ENCODE data around the gene RFX2. TPM values are rescaled to one million over a fixed set of nuclear protein-coding genes. Genes with fewer than 3 reads are reported as not detected.

The RFX2 gene
- total and polyA plus RNA-seq, 10 of the 15 experiments (the other 5 are each of a cell fraction or from before 2014, with no cell fraction given): 3.2 to 9.8 (median 4.7) TPM

DNA sequence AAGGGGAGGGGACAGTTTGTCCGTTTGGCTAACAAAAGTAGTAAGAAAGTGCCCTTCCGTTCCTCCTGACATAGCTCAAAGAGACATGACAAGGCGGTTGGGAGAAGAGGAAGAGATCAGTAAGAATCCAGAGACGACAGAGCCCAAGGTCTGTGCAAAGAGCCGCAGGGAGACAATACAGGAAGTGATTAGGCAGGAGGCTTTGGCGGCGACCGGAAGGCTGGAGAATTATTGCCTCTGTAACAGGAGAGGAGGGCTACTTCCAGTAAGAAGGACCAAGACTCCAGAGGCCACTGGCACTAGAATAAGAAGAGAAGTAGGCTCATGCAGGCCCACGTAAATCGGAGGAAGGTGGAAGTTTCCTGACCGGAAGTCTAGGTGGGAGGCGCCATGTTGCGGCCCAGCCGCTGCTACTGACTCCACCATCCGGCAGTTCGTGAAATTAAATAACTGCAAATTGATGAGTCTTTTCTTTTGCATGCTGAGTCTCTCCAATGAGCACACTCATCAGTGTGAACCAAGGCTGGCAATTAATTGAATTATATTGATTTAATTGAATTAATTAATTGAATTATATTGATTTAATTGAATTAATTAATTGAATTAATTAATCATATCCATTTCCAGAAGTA is 9.9 kb downstream of the RFX2 start:
- H3K9ac ChIP-seq (ENCODE audit: control insufficient read depth, insufficient read depth, low read length): no peak overlapping the region
- in situ Hi-C loops (cut with MboI): no loop called here
- ChIA-PET CTCF (interaction anchor here (0.8 to 1.2 kb wide), 6 partner anchors 9 to 52 kb away, joined by 3 to 7 read pairs (median 4); no protein-coding TSS in a partner anchor), RAD21 (ENCODE audit: unreplicated experiment) (interaction anchor here (0.9 to 1.5 kb wide), 2 partner anchors 25 to 37 kb away, joined by 3 read pairs; no protein-coding TSS in a partner anchor), POLR2A (interaction anchor here (1.3 to 1.4 kb wide), 2 partner anchors 11 to 25 kb away, joined by 4 read pairs; no protein-coding TSS in a partner anchor), SMC1A (ENCODE audit: uncharacterized antibody, unreplicated experiment) (interaction anchor here (0.6 to 2.2 kb wide), 5 partner anchors 9 to 418 kb away, joined by 3 to 7 read pairs (median 4); no protein-coding TSS in a partner anchor)
- peak overlapping the region; percentile 72 for H3K4me2 ChIP-seq (ENCODE audit: control insufficient read depth, insufficient read depth)
- peak overlapping the region; percentile 98 for H2AFZ ChIP-seq (ENCODE audit: control insufficient read depth, low read depth, low read length)
- BruUV-seq (replicated peaks): no TSS peak
- WGBS (ENCODE audit: insufficient coverage, insufficient replicate concordance, low lambda C conversion rate, missing lambda C conversion rate): 37% methylated on average over 16 of the region's 16 CpGs
- 0 out of 2 replicates have a peak overlapping the region, but pooled peaks have one; percentile 26 for H3K4me3 ChIP-seq
- H3K27ac ChIP-seq (ENCODE audit: control insufficient read depth, insufficient read depth): no peak overlapping the region
- no peaks in the 10 kb centered on the region for H3K79me2 ChIP-seq (ENCODE audit: control insufficient read depth, insufficient read depth, low read length)
- FAIRE-seq (peak; percentile 93), DNase-seq (ENCODE audit: low read depth, low spot score) (no peak), ATAC-seq (peak; percentile 66)
- no peaks in the 10 kb centered on the region for H3K36me3 ChIP-seq (ENCODE audit: control insufficient read depth in 2 of 2, insufficient read depth in 2 of 2, low read length in 1 of 2)
- no peaks in the 10 kb centered on the region for H4K20me1 ChIP-seq (ENCODE audit: control insufficient read depth, insufficient read depth)
- H3K27me3 ChIP-seq (replicated peaks in 1 of 2; ENCODE audit: control insufficient read depth in 2 of 2, insufficient read depth in 2 of 2, low read length in 1 of 2): no peaks in the 10 kb centered on the region
- H3K4me1 ChIP-seq (ENCODE audit: control insufficient read depth, insufficient read depth, low read length): no peaks in the 10 kb centered on the region
- H3K9me3 ChIP-seq (replicated peaks; ENCODE audit: control insufficient read depth, insufficient read depth, low read length): peaks cover 5% of the 10 kb centered on the region; the same call in 2 of the 3 replicates
- intact Hi-C loops (cut with micrococcal nuclease; ENCODE audit: unreplicated experiment): no loop called here
- peak; percentile 78 for TF ChIP-seq MLLT1 (IDR thresholded peaks at IDR 0.05)
- 0 out of 2 replicates have a peak, but pooled peaks have one; percentile 53 for TF ChIP-seq TAF1 (IDR thresholded peaks at IDR 0.05; ENCODE audit: borderline replicate concordance, low read depth, low read length)
- peak; percentile 27; the same call in 1 of the 2 replicates for TF ChIP-seq SPI1 (IDR thresholded peaks at IDR 0.05; ENCODE audit: borderline replicate concordance, insufficient read depth, low read depth, low read length)
- TF ChIP-seq NBN (IDR thresholded peaks at IDR 0.05): no peak
- no peak for TF ChIP-seq DPF2 (IDR thresholded peaks at IDR 0.05)
- no peak for TF ChIP-seq FOS (IDR thresholded peaks at IDR 0.05; ENCODE audit: borderline replicate concordance, extremely low read depth, insufficient read length)
- no peak for TF ChIP-seq ZNF592 (IDR thresholded peaks at IDR 0.05)
- 0 out of 2 replicates have a peak, but pooled peaks have one; percentile 45 for TF ChIP-seq CBX5 (IDR thresholded peaks at IDR 0.05; ENCODE audit: low read depth)
- no peak for TF ChIP-seq STAT1 (conservative IDR thresholded peaks at IDR 0.05)
- no peak for TF ChIP-seq SIN3A (IDR thresholded peaks at IDR 0.05; ENCODE audit: low read depth, low read length)
- peak; percentile 77 for TF ChIP-seq GABPA (IDR thresholded peaks at IDR 0.05; ENCODE audit: low read depth)
- TF ChIP-seq RELA (IDR thresholded peaks at IDR 0.05; ENCODE audit: borderline replicate concordance, partially characterized antibody): no peak
- TF ChIP-seq YY1 (IDR thresholded peaks at IDR 0.05; ENCODE audit: low read depth, low read length): peak; percentile 93
- TF ChIP-seq POU2F2 (IDR thresholded peaks at IDR 0.05; ENCODE audit: borderline replicate concordance, low read depth, low read length): 0 out of 3 replicates have a peak, but pooled peaks have one; percentile 13
